ENCODE results near the gene GLYATL3.

GLYATL3 gene

DNA sequence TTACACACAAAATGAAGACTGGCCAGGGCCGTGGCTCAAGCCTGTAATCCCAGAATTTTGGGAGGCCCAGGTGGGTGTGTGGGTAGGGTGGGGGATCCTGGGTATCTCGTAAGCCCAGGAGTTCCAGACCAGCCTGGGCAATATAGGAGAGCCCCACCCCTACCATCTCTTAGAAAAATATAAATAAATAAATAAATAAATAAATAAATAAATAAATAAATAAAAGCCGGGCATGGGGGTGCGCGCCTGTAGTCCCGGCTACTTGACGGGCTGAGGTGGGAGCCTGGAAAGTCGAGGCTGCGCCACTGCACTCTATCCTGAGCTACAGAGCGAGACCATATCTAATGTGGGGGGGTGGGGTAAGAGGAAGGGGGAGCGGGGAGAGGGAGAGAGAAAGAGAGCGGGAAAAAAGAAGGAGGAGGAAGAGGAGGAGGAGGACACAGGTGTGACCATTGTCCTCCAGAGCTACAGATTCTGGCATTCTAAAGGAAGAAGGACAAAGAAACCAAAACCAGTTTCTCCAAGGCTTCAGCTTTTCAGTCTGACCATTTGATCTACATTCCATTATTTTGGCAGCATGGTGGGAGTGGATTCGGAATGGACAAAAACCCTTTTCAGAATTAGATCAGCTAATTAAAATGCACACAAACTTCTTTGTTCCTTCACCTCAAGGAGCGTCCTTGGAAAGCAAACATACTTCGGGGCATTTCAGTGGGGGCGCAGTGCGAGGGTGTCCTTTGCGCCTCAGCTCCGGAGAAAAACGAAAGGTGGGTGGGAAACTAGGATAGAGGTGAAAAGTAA is 50.2 kb downstream of the GLYATL3 start:
- no peak for DNase-seq

DNA sequence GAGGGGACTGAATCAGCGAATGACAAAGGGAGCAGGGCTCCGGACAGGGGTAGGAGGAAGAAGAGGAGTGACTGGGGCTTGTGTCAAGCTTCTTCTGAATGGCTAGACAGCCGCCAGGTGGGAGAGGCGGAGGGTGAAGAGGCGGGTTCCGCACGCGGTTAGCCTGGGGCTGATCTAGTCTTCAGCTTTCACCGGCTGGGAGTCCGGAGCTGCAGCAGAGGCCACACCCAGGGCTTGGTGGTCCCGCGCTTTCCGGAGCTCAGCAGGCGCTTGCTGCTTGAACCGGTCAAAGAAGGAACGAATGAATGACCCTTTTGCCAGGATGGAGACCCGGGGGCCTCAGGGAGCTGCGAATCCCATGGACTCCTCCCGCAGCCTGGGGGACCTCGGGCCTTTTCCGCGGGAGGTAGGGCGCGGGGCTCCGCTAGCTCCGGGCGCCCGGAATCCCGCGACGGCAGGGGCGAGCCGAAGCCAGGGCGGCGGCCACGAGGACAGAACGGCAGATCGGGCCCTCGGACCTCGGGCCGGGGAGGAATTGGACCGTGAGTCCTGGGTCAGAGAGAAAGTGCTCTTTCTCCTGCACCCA is 50.9 kb downstream of the GLYATL3 start, which contains the start of gene C6orf141:
Gene C6orf141 (plus strand): TSS at position 177 of the 586 bp plus-strand sequence. CDS start 125 bp downstream, at position 302.
- DNase-seq = peak; percentile 53

DNA sequence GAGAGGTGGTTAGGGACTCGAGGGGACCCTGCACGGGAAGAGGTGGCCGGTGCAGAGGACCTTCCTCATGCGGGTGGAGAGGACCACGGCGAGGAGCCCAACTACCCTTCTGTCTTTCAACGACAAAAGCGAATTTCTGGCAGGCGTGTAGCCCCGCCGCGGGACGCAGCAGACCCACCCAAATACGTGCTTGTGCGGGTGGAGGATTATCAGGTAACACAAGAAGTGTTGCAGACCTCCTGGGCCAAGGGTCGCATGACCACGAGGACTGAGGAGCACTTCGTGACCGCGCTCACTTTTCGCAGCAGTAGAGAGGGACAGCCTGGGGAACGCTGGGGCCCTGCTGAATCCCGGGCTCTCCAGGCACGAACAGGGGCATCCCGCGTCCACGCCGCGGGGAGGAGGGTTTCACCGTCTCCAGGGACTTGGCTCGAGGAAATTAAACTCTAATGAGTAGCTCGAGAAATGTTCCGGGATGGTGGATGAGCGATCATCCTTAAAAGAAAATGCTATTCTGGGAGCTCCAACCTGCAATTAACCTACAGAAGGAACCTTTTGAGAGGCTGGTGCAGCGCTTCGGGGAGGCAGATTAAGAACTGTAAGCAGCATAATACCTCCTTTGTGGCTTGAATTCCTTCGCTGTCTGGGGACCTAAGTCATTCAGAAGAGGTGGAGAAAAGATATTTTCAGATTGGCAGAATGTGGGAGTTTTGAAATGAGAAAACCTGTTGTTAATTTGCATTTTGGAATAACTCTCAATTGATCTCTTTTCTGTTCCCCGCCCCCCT is 51.5 kb downstream of the GLYATL3 start:
- DNase-seq = peak; percentile 22

DNA sequence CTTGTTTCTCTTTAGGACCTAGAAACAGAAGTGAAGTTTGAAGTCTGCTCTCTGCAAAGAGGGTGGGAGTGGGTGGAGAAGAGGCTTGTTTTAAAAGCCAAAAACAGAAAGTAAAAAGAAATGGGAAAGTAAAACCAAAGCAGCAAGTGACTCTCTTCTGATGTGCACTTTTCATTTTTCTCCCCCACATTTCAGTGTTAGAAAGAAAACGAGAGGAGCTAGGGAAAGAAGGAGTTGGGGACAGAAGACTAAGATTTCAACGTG is 52.1 kb downstream of the GLYATL3 start:
- DNase-seq = no peak

DNA sequence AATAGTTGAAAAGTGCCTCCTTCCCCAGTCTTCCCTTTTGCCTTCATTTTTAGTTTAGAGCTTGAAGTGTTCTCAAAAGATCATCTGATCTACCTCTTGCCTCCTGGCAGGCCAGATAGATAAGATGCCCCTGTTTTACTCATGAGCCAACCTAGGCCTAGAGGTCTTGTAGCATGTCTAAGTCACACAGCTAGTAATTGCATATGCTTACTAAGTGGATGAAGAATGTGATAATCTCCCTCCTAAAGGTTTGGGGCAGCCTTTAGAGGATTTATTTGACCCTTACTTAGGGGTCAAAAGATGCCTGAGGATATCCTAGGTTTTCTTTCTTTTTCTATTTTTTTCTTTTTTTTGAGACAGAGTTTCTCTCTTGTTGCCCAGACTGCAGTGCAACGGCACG is 52.9 kb downstream of the GLYATL3 start:
- no peak for DNase-seq

DNA sequence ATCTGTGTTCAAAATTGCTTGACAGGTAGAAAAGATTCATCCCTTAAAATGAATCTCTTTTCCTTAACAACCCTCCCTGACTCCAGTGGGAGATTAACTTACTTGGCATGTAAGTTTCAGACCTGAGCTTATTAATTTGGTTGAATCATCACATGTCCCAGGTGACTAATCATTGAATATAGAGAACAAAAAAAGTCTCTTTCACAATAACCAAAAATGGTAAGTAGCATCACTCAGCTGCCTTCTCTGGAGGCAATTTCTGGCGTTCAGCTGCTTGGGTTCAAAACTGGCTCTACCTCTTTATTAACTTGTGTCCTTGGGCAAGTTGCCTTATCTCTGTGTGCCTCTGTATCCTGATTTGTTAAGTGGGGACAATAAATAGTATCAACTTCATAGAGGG is 53.7 kb downstream of the GLYATL3 start:
- DNase-seq = no peak

DNA sequence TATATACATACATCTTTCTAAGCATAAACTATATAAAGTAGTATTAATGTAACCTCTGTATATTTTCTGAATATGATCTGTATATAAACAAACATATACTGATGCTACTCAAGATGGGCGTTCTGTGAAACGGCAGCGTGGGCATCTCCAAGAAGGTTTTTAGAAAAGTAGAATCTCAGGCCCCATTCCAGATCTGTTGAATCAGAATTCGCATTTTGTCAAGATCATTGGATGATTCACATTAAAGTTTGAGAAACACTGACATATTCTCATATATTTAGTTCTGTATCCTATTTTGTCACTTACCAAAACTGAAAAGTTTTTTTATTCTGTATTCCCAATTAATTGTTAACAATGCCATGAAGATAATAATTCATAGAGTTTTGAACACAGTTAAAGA is 56.2 kb downstream of the GLYATL3 start:
- no peak for DNase-seq

DNA sequence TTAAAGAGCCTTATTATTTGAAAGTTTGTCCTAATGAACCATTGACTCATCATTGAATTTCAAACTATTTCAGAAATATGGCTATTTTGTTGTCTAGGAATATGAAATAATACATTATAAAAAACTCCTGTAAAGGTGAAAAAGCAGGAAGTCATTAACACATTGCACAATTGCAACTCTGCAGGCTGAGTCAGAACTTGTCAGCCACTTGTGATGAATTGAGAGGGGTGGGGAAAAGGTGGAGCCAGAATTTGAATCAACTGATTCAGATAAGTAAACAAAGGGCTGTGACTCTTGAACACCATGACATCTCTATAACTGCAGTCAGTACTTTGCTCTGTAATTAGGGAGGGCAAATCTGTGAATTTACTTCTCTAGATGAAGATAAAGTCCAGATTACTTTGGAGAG is 56.7 kb downstream of the GLYATL3 start:
- no peak for DNase-seq

DNA sequence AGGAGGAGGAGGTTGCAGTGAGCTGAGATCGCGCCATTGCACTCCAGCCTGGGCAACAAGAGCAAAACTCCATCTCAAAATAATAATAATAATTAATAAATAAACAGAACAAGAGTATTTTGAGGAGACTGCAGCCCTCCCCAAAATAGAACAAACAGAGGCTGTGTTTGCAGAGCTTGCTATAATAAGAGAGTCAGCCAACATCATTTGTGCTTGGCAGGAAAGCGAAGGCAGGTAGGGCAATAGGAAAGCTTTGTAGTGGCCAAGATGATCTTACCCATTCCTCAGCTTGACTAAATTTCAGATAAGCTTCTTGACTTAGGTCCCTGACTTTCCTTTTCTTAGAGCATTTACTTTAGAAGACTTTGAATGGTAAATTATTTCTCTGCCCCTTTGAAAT is 57.5 kb downstream of the GLYATL3 start:
- DNase-seq = no peak

DNA sequence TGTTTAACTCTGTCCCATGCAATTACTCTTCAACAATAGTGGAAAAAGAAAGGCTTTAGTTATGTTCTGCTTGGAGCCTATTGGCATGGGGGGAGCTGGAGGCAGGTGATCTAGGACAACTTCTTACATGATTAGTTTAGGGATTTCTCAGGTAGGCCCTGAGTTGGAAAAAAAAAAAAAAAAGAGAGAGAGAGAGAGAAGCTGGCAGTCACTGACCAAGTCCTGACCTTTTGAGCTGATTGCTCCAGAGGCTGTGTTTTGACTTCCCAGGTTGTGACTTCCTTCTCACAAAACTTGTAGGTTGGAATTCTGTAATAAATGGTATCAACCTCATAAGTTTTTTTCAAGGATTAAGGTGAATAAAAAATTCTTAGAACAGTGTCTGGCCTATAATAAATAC is 58.5 kb downstream of the GLYATL3 start:
- no peak for DNase-seq

DNA sequence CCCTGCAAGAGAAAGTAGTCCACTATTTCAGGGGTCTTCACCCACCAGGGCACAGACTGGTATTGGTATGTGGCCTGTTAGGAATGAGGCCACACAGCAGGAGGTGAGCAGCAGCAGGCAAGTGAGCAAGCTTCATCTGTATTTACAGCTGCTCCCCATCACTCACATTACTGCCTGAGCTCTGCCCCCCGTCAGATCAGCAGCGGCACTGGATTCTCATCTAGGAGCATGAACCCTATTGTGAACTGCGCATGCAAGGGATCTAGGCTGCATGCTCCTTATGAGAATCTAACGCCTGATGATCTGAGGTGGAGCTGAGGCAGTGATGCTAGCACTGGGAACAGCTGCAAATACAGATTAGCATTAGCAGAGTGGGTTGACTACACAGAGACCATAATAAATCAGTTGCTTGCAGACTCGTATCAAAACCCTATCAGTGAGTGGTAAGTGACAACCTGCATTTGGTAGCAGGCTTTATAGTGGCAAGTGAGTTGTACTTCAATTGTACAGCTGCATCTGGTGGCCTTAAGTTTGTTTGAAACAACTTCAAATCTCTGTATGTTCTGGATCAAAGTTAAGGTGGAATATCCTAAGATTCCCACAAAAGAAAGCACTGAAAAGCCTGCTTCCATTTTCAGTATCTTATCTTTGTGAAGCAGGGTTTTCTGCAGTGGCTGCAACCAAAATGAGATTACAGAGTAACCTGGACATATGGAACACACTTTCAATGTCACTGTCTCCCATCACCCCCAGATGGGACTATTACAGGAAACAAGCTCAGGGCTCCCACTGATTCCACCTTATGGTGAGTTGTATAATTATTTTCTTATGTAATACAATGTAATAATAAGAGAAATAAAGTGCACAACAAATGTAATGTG is 63.5 kb downstream of the GLYATL3 start:
- no peak for DNase-seq

DNA sequence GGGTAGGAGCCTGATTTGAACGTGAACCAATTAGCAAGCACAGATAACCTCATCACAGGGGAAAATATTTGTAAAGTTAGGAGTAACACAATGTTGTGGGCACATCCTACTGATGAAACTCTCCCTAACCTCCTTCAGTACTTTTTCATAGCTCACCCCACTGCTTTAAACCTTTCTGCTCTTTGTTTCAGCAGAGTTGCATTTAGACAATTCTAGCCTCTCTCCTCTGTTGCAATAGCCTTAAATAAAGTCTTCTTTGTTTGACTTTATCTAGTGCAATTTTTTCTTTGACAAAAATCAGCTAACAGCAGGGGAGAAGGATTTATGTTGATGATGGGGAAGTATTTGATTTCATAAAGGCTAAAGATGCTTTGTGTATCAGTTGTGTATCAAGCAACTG is 64.8 kb downstream of the GLYATL3 start:
- no peak for DNase-seq

DNA sequence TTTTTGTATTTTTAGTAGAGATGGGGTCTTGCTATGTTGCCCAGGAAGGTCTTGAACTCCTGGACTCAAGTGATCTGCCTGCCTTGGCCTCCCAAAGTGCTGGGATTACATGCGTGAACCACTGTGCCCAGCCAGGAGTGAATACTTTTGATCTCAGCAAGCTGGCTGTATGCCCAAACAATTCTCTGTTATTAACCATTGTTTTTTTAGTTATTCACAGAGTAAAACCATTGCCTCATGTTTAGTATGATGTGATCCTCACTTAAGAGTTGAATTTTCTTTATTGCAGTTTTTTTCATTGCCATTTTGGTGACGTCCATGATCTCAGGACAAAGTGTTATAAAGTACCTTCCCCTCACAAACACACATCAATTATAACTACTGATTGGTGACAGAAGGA is 65.5 kb downstream of the GLYATL3 start:
- DNase-seq = no peak

DNA sequence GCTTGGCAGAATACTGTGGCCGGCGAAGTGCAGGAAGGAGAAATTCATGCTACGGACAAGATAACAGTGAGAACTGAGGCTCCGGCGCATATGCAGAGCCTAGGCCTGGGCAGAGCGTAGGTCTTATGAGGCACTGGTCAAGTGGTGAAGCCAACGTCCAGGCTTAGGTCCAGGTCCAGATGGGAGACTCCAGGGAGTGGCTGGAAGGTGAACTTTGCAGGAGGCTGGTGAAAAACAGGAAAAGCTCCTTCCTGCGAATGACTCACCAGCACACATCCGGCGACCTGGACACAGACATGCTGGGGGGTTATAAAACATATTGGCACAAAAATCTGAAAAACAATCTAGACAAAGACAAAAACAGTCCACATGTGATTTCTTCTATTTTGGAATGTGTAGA is 66.1 kb downstream of the GLYATL3 start:
- DNase-seq = peak; percentile 18

DNA sequence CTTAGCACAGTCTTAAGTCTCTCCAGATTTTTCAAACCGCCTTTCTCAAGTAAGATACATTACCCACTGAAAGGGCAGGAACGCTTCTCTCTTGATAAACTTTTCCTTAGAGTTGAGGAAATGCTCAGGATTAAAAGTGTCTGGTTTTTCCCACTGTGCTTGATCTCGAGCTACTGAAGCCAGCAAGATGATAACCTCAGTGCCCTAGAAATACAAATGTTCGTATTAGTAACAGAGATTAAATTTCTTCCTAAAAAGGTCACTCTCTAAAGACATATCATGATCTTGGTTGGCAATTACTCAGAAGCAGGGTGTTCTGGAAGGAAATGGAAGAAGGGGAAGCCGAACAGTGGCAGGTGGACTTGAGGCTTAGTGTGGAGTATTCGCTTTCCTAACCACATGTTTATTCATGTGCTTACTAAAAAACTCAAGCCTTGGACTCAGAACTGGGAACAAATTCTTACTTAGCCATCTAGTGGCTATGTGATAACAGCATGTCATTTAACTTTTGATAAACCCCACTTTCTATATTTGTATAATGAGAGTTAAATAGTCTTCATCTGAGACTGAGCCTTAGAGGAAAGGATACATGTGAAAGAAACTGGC is 70.9 kb downstream of the GLYATL3 start:
- DNase-seq = no peak

DNA sequence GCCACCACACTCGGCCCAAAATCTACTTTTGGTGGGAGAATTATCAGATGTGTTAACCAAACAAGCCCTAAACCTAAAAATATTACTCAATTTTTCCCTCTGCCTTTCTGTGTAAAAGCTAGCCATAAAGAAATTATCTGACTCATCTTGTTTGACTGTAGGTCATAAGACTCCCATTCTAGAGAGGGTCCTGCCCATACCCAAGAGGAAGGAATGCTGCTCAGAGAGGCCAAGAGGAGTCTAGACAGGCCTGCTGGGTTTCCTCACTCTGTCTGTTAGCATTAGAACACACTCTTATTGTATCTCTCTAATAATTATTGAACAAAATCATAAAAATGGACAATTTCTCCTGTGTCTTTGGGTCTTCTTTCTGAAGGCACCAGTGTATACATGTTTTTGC is 76.9 kb downstream of the GLYATL3 start:
- no peak for DNase-seq
